ENCODE data around the gene PLEKHA6.

- TF ChIP-seq CTCF (conservative IDR thresholded peaks at IDR 0.05; ENCODE audit: low read depth in 2 of 2) (no peak), EZH2phosphoT487 (IDR thresholded peaks at IDR 0.05; ENCODE audit: unreplicated experiment) (no peak), POLR2AphosphoS5 (IDR thresholded peaks at IDR 0.05; ENCODE audit: low read depth) (no peak), CREB1 (CRISPR knock-in tag; IDR thresholded peaks at IDR 0.05; ENCODE audit: low read depth) (no peak), REST (IDR thresholded peaks at IDR 0.05; ENCODE audit: unreplicated experiment) (no peak), EZH2 (IDR thresholded peaks at IDR 0.05; ENCODE audit: low read depth, unreplicated experiment) (no peak), JUNB (IDR thresholded peaks at IDR 0.05; ENCODE audit: unreplicated experiment) (no peak), NANOG (IDR thresholded peaks at IDR 0.05; ENCODE audit: borderline replicate concordance) (no peak), ETS1 (IDR thresholded peaks at IDR 0.05) (no peak), ZNF114 (CRISPR knock-in tag; IDR thresholded peaks at IDR 0.05) (no peak), STAT1 (IDR thresholded peaks at IDR 0.05; ENCODE audit: unreplicated experiment) (no peak), ZNF331 (CRISPR knock-in tag; IDR thresholded peaks at IDR 0.05; ENCODE audit: low read depth) (no peak)
These were observed 162.7 kb downstream of the PLEKHA6 start for GRCh38 chr1:204197068-204197467.

Data from GM23338 (cell line).